ENCODE measurements around the gene BICC1. TPM values are rescaled to one million over a fixed set of nuclear protein-coding genes. Genes with fewer than 3 reads are reported as not detected.

Gene BICC1
- total RNA-seq, 1 experiment from 2014 or later: 70.2 TPM

- intact Hi-C loops (cut with micrococcal nuclease; ENCODE audit: unreplicated experiment): no loop called here
- no peaks in the 10 kb centered on the region for H3K27me3 Mint-ChIP-seq (ENCODE audit: unreplicated experiment)
- BruUV-seq (replicated peaks): no TSS peak
- H3K9me3 Mint-ChIP-seq (ENCODE audit: low read depth, unreplicated experiment): no peaks in the 10 kb centered on the region
- no peak for TF ChIP-seq CTCF (IDR thresholded peaks at IDR 0.05; ENCODE audit: unreplicated experiment)
- no peak overlapping the region for H3K4me3 Mint-ChIP-seq (ENCODE audit: low read depth, unreplicated experiment)
- CTCF ChIA-PET: no interaction called here
- H3K4me1 Mint-ChIP-seq (ENCODE audit: low read depth, unreplicated experiment): no peaks in the 10 kb centered on the region
- H3K36me3 Mint-ChIP-seq (ENCODE audit: insufficient read depth, unreplicated experiment): peaks cover 10% of the 10 kb centered on the region
- no peak overlapping the region for H3K27ac Mint-ChIP-seq (ENCODE audit: unreplicated experiment)
- DNase-seq: no peak
Observed at GRCh38 chr10:58830697-58831096, 318.0 kb downstream of the BICC1 start.

GRCh38 chr10:58833771-58834561 is 321.3 kb downstream of the BICC1 start:
- DNase-seq: no peak
- Mint-ChIP-seq H3K4me3 (ENCODE audit: low read depth, unreplicated experiment) (no peak overlapping the region), H3K4me1 (ENCODE audit: low read depth, unreplicated experiment) (no peaks in the 10 kb centered on the region), H3K27me3 (ENCODE audit: unreplicated experiment) (no peaks in the 10 kb centered on the region), H3K27ac (ENCODE audit: unreplicated experiment) (no peak overlapping the region), H3K36me3 (ENCODE audit: insufficient read depth, unreplicated experiment) (peaks cover under 1% of the 10 kb centered on the region), H3K9me3 (ENCODE audit: low read depth, unreplicated experiment) (no peaks in the 10 kb centered on the region)
- no peak for TF ChIP-seq CTCF (IDR thresholded peaks at IDR 0.05; ENCODE audit: unreplicated experiment)
- intact Hi-C loops (cut with micrococcal nuclease; ENCODE audit: unreplicated experiment): no loop called here
- CTCF ChIA-PET: no interaction called here
- no TSS peak for BruUV-seq (replicated peaks)

- intact Hi-C loops (cut with micrococcal nuclease; ENCODE audit: unreplicated experiment): no loop called here
- Mint-ChIP-seq H3K36me3 (ENCODE audit: insufficient read depth, unreplicated experiment) (no peaks in the 10 kb centered on the region), H3K4me1 (ENCODE audit: low read depth, unreplicated experiment) (no peaks in the 10 kb centered on the region), H3K4me3 (ENCODE audit: low read depth, unreplicated experiment) (no peak overlapping the region), H3K9me3 (ENCODE audit: low read depth, unreplicated experiment) (no peaks in the 10 kb centered on the region), H3K27ac (ENCODE audit: unreplicated experiment) (no peak overlapping the region), H3K27me3 (ENCODE audit: unreplicated experiment) (peaks cover 13% of the 10 kb centered on the region)
- no TSS peak for BruUV-seq (replicated peaks)
- DNase-seq: no peak
- CTCF ChIA-PET: no interaction called here
- no peak for TF ChIP-seq CTCF (IDR thresholded peaks at IDR 0.05; ENCODE audit: unreplicated experiment)
Observed at GRCh38 chr10:58836176-58836700, 323.6 kb downstream of the BICC1 start.

- Mint-ChIP-seq H3K4me1 (ENCODE audit: low read depth, unreplicated experiment) (no peaks in the 10 kb centered on the region), H3K4me3 (ENCODE audit: low read depth, unreplicated experiment) (no peak overlapping the region), H3K9me3 (ENCODE audit: low read depth, unreplicated experiment) (no peaks in the 10 kb centered on the region), H3K36me3 (ENCODE audit: insufficient read depth, unreplicated experiment) (no peaks in the 10 kb centered on the region), H3K27ac (ENCODE audit: unreplicated experiment) (no peak overlapping the region), H3K27me3 (ENCODE audit: unreplicated experiment) (peaks cover 13% of the 10 kb centered on the region)
- no peak for TF ChIP-seq CTCF (IDR thresholded peaks at IDR 0.05; ENCODE audit: unreplicated experiment)
- no TSS peak for BruUV-seq (replicated peaks)
- intact Hi-C loops (cut with micrococcal nuclease; ENCODE audit: unreplicated experiment): no loop called here
- CTCF ChIA-PET: no interaction called here
- DNase-seq: no peak
Observed at GRCh38 chr10:58836991-58837575, 324.4 kb downstream of the BICC1 start.
